GM10248 (cell line): ENCODE measurements around the gene CDK18.
"Not testable (repeated sequence)": the region's sequence is repeated elsewhere in the genome, so short reads cannot be mapped to it uniquely, and the experiment has no call there.

ENCODE experiments used
- CTCF ChIA-PET: fragments of 300-600 bp; sonication (Branson Sonifier 250); formaldehyde crosslinking; extraction: SDS; loops from one replicate; lab custom pipeline; 2021; ENCODE audit warnings: antibody characterized with exemption; lab: Yijun Ruan, JAX
- POLR2A ChIA-PET: fragments of 350-650 bp; sonication (Branson Sonifier 250); formaldehyde crosslinking; extraction: SDS; loops from one replicate; lab custom pipeline; 2020; ENCODE audit warnings: antibody characterized with exemption; lab: Yijun Ruan, JAX
- DNase-seq: peaks from one replicate; pipeline ENCODE4 v3.0.0; 2012; ENCODE audit errors: extremely low spot score
- CTCF ChIP-seq: IDR thresholded peaks from 2 replicates; pipeline ENCODE4 v1.5.1; 2012; ENCODE audit warnings: mild to moderate bottlenecking, low read depth; ENCODE audit errors: extremely low read depth, missing control alignments, control extremely low read depth

The CDK18 gene

DNA sequence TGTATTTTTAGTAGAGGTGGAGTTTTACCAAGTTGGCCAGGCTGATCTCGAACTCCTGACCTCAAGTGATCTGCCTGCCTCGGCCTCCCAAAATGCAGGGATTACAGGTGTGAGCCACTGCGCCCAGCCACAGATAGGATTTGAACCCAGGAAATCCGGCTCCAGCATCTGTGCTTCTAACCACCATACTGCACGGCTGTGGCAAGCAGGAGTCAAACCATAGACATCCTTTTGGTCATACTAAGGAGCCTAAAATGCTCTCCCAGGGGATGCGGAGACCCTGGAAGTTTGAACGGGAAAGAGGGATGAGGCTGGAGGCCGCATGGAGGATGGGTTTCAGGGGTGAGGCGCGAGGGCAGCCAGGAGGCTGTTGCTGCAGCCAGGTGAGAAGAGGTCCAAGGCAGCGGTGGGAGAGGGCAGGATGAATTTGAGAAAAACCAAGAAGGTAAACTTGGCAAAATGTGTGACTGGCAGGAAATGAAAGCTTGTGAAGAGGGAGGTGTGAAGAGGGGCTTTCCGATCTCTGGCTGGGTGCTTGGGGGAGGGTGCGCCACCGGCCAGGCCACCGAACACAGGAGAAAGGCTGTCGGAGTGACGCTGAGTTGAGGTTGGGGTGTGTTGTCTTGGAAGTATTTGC is 24.0 kb upstream of the CDK18 start:
- no peak for TF ChIP-seq CTCF
- POLR2A ChIA-PET: no interaction called here
- DNase-seq: peak; percentile 81
- CTCF ChIA-PET: interaction anchor here (1.2 to 3.0 kb wide), 5 partner anchors 8 to 207 kb away, joined by 3 to 16 read pairs (median 6); no protein-coding TSS in a partner anchor

GRCh38 chr1:205481218-205481617 is 23.3 kb upstream of the CDK18 start:
- CTCF ChIA-PET: interaction anchor here (1.1 to 9.8 kb wide), 6 partner anchors 17 to 208 kb away, joined by 3 to 122 read pairs (median 8); no protein-coding TSS in a partner anchor
- TF ChIP-seq CTCF: no peak
- no peak for DNase-seq
- POLR2A ChIA-PET: no interaction called here

GRCh38 chr1:205481629-205482151 is 22.8 kb upstream of the CDK18 start:
- no peak for DNase-seq
- no peak for TF ChIP-seq CTCF
- ChIA-PET CTCF (interaction anchor here (1.0 to 9.8 kb wide), 8 partner anchors 17 to 208 kb away, joined by 3 to 122 read pairs (median 6); no protein-coding TSS in a partner anchor), POLR2A (no interaction called here)

DNA sequence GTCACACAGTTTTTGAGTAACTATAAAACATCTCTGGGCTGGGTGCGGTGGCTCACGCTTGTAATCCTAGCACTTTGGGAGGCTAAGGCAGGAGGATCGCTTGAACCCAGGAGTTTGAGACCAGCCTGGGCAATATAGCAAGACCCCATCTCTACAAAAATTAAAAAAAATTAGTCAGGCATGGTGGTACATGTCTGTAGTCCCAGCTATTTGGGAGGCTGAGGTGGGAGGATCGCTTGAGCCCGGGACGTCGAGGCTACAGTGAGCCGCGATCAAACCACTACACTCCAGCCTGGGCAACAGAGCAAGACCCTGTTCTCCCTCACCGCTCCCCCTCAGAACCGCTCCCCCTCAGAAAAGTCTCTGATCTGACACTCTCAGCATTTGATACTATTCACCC is 21.9 kb upstream of the CDK18 start:
- DNase-seq, POLR2A ChIA-PET: not testable (repeated sequence)
- CTCF ChIA-PET: interaction anchor here (1.0 to 12.8 kb wide), 8 partner anchors 16 to 209 kb away, joined by 3 to 194 read pairs (median 8); no protein-coding TSS in a partner anchor

GRCh38 chr1:205483372-205483771 is 21.1 kb upstream of the CDK18 start:
- DNase-seq: no peak
- ChIA-PET CTCF (interaction anchor here (1.0 to 12.8 kb wide), 6 partner anchors 15 to 210 kb away, joined by 3 to 194 read pairs (median 33); no protein-coding TSS in a partner anchor), POLR2A (no interaction called here)
- no peak for TF ChIP-seq CTCF

DNA sequence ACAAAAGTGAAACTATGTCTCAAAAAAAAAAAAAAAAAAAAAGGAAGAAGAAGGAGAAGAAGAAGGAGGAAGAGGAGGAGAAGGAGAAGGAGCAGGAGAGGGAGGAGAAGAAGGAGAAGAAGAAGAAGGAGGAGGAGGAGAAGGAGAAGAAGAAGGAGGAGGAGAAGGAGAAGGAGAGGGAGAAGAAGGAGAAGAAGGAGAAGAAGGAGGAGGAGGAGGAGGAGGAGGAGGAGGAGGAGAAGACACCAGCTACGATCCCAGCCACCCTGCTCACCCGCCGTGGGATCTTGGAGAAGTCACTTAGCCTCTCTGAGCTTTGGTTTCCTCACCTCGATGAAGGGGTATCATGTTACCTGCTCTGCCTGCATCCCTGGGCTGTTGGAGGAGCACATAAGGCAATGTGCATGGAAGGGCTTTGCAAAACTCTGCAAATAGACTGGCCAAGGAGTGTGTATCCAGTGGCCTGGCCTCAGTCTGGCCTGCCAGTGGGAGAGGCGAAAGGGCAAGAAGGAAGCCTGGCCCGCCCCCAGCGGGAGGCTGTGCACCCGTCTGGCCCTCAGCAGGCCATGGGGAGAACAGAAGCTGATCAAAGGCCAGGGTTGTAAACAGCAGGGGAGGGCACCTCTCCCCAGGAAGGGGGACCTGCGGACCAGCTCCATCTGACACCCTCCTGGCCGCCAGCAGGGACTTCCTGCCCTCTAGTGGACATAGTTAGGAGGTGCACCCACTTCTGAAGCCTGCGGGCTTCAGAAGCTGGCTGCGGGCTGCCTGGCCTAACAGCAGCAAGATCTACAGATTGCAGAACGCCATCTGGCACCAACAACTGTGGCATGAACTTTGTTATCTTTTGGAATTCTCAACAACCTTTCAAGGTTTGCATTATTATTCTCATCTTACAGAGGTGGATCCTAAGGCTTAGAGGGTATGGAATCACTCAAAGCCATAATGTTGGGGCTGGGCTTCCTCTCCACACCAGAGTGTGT is 19.2 kb upstream of the CDK18 start:
- peak; percentile 87 for DNase-seq
- CTCF ChIA-PET: interaction anchor here (0.5 to 12.8 kb wide), 69 partner anchors 7 to 962 kb away, joined by 3 to 194 read pairs (median 5); partner anchors contain the start of genes BLACAT1, KLHDC8A and PM20D1
- peak; percentile 90 for TF ChIP-seq CTCF
- POLR2A ChIA-PET: no interaction called here
